WTC11 (cell line): ENCODE measurements around the gene ACSL1. TPM values are rescaled to one million over a fixed set of nuclear protein-coding genes. Genes with fewer than 3 reads are reported as not detected.
"Not testable (repeated sequence)": the region's sequence is repeated elsewhere in the genome, so short reads cannot be mapped to it uniquely, and the experiment has no call there.

ENCODE experiments used
- ATAC-seq: fragments of 200-7000 bp; cut with Tn5 transposase; 2 replicates; pipeline ENCODE4 v1.10.0; 2021; ENCODE audit warnings: mild to moderate bottlenecking, moderate library complexity
- CTCF ChIA-PET: fragments of 300-600 bp; sonication (Branson Sonifier 250); formaldehyde crosslinking; loops from one replicate; lab custom pipeline; 2021; ENCODE audit warnings: antibody characterized with exemption; lab: Charles Lee
- POLR2A ChIA-PET: fragments of 350-600 bp; sonication (Branson Sonifier 250); formaldehyde crosslinking; loops from one replicate; lab custom pipeline; 2021; ENCODE audit warnings: antibody characterized with exemption; lab: Charles Lee
- DNase-seq: peaks from one replicate; pipeline ENCODE4 v3.0.0; 2021; ENCODE audit warnings: low spot score
- H3K27ac Mint-ChIP-seq: 2 replicates; pipeline ENCODE4 v1.8.0; 2021; ENCODE audit warnings: mixed read lengths
- H3K27me3 Mint-ChIP-seq: 2 replicates; pipeline ENCODE4 v1.8.0; 2021; ENCODE audit warnings: low read depth, mild to moderate bottlenecking, moderate library complexity, mixed read lengths
- H3K36me3 Mint-ChIP-seq: 2 replicates; pipeline ENCODE4 v1.8.0; 2021; ENCODE audit warnings: mixed read lengths
- H3K4me1 Mint-ChIP-seq: 2 replicates; pipeline ENCODE4 v1.8.0; 2022; ENCODE audit warnings: mixed read lengths
- H3K4me3 Mint-ChIP-seq: 2 replicates; pipeline ENCODE4 v1.8.0; 2021; ENCODE audit warnings: mild to moderate bottlenecking, moderate library complexity, mixed read lengths
- H3K9me3 Mint-ChIP-seq: 2 replicates; pipeline ENCODE4 v1.8.0; 2021; ENCODE audit warnings: mixed read lengths
- ATF1 ChIP-seq: sonication (generic); formaldehyde crosslinking; IDR thresholded peaks from 2 replicates; pipeline ENCODE4 v1.8.1; 2023; ENCODE audit warnings: mild to moderate bottlenecking, moderate library complexity, missing genetic modification reagents
- CBFB ChIP-seq: sonication (generic); formaldehyde crosslinking; IDR thresholded peaks from 2 replicates; pipeline ENCODE4 v1.8.1; 2022; ENCODE audit warnings: mild to moderate bottlenecking, low read depth, missing genetic modification reagents
- EMX1 ChIP-seq: fragments of 250-450 bp; sonication (Bioruptor Pico); IDR thresholded peaks from 2 replicates; pipeline ENCODE4 v1.8.0; 2021; ENCODE audit warnings: mild to moderate bottlenecking
- ETV6 ChIP-seq: sonication (generic); formaldehyde crosslinking; IDR thresholded peaks from 2 replicates; pipeline ENCODE4 v1.8.1; 2022; ENCODE audit warnings: mild to moderate bottlenecking, missing genetic modification reagents
- NFYB ChIP-seq: sonication (generic); formaldehyde crosslinking; conservative IDR thresholded peaks from 2 replicates; pipeline ENCODE4 v1.8.0; 2022; ENCODE audit warnings: low read depth, missing genetic modification reagents
- NR2C2 ChIP-seq: sonication (generic); formaldehyde crosslinking; IDR thresholded peaks from 2 replicates; pipeline ENCODE4 v1.8.0; 2022; ENCODE audit warnings: mild to moderate bottlenecking, missing genetic modification reagents
- PRRX2 ChIP-seq: fragments of 250-450 bp; sonication (Bioruptor Pico); IDR thresholded peaks from 2 replicates; pipeline ENCODE4 v1.8.0; 2021; ENCODE audit warnings: mild to moderate bottlenecking
- RORB ChIP-seq: fragments of 250-450 bp; sonication (Bioruptor Pico); IDR thresholded peaks from 2 replicates; pipeline ENCODE4 v1.9.0; 2021; ENCODE audit warnings: mild to moderate bottlenecking
- ZNF121 ChIP-seq: sonication (generic); formaldehyde crosslinking; IDR thresholded peaks from 2 replicates; pipeline ENCODE4 v1.8.0; 2023; ENCODE audit warnings: missing genetic modification reagents
- ZNF416 ChIP-seq: fragments of 250-450 bp; sonication (Bioruptor Pico); IDR thresholded peaks from 2 replicates; pipeline ENCODE4 v1.9.0; 2021; ENCODE audit warnings: mild to moderate bottlenecking, inconsistent platforms
- total RNA-seq: library from RNA; stranded (reverse); gene quantifications from 3 replicates; pipeline ENCODE4 v1.2.3, GENCODE V29; 2021
- TF ChIP-seq, protein P1 (sequence below): sonication (generic); formaldehyde crosslinking; IDR thresholded peaks from 2 replicates; pipeline ENCODE4 v1.8.1; 2022; ENCODE audit warnings: mild to moderate bottlenecking, missing genetic modification reagents, moderate library complexity, borderline replicate concordance
- TF ChIP-seq, protein P2 (sequence below): sonication (generic); formaldehyde crosslinking; IDR thresholded peaks from 2 replicates; pipeline ENCODE4 v1.8.0; 2022; ENCODE audit warnings: mild to moderate bottlenecking, missing genetic modification reagents
- TF ChIP-seq, protein P3 (sequence below): sonication (generic); formaldehyde crosslinking; IDR thresholded peaks from 2 replicates; pipeline ENCODE4 v1.8.1; 2023; ENCODE audit warnings: mild to moderate bottlenecking, missing genetic modification reagents, moderate library complexity
- TF ChIP-seq, protein P4 (sequence below): fragments of 250-450 bp; sonication (Bioruptor Pico); IDR thresholded peaks from 2 replicates; pipeline ENCODE4 v1.9.0; 2021; ENCODE audit warnings: mild to moderate bottlenecking, borderline replicate concordance
- TF ChIP-seq, protein P5 (sequence below): sonication (generic); formaldehyde crosslinking; IDR thresholded peaks from 2 replicates; pipeline ENCODE4 v1.8.1; 2023; ENCODE audit warnings: mild to moderate bottlenecking, missing genetic modification reagents

ACSL1 gene
- total RNA-seq, 1 experiment from 2014 or later, result 6.6 TPM

DNA sequence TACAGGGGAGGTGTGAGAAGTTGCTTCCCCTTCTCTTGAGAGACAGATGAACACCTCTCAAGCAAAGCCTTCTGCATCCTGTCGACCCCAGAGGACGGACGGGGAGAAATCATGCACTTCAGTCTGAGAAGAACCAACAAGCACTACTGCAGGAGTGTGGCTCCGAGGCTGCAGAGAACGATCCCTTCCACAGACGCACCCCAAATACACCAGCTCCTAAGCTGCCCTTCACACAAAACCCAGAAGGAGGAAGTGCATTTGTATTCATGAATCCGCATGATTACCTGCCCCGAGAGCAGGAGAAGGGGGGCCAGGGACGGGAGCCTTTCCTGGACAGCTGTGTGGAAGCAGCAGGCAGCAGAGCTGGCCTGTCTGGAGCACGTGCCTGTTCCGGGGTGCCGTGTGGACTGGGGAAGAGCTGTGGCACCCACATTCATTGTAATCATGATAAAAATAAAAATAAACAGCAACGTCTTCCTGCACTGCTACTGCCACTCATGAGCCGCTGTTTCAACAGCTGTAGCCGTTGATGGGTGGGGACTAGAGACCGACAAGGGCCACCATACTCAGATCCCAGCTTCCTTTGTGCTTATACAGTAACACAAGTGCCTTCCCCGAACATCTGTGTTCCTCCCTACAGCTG lies 42.9 kb downstream of the ACSL1 start:
- CTCF ChIA-PET, result interaction anchor here (1.5 to 1.7 kb wide), 2 partner anchors 26 to 222 kb away, joined by 4 to 5 read pairs; no protein-coding TSS in a partner anchor
- Mint-ChIP-seq H3K4me1 (peaks cover 12% of the 10 kb centered on the region), H3K36me3 (peaks cover 4% of the 10 kb centered on the region), H3K9me3 (peaks cover 8% of the 10 kb centered on the region), H3K27me3 (no peaks in the 10 kb centered on the region), H3K27ac (no peak overlapping the region), H3K4me3 (no peak overlapping the region)
- TF ChIP-seq, protein P1, sequence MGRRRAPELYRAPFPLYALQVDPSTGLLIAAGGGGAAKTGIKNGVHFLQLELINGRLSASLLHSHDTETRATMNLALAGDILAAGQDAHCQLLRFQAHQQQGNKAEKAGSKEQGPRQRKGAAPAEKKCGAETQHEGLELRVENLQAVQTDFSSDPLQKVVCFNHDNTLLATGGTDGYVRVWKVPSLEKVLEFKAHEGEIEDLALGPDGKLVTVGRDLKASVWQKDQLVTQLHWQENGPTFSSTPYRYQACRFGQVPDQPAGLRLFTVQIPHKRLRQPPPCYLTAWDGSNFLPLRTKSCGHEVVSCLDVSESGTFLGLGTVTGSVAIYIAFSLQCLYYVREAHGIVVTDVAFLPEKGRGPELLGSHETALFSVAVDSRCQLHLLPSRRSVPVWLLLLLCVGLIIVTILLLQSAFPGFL (CRISPR knock-in tag), result no peak
- TF ChIP-seq RORB (no peak), CBFB (CRISPR knock-in tag) (no peak), NR2C2 (CRISPR knock-in tag) (no peak), PRRX2 (no peak)
- TF ChIP-seq, protein P2, sequence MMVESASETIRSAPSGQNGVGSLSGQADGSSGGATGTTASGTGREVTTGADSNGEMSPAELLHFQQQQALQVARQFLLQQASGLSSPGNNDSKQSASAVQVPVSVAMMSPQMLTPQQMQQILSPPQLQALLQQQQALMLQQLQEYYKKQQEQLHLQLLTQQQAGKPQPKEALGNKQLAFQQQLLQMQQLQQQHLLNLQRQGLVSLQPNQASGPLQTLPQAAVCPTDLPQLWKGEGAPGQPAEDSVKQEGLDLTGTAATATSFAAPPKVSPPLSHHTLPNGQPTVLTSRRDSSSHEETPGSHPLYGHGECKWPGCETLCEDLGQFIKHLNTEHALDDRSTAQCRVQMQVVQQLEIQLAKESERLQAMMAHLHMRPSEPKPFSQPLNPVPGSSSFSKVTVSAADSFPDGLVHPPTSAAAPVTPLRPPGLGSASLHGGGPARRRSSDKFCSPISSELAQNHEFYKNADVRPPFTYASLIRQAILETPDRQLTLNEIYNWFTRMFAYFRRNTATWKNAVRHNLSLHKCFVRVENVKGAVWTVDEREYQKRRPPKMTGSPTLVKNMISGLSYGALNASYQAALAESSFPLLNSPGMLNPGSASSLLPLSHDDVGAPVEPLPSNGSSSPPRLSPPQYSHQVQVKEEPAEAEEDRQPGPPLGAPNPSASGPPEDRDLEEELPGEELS (CRISPR knock-in tag), result no peak
- POLR2A ChIA-PET, result interaction anchor here (1.0 kb wide), 1 partner anchor 117 kb away, joined by 3 read pairs; no protein-coding TSS in a partner anchor
- no peak for DNase-seq
- peak; percentile 69 for ATAC-seq

DNA sequence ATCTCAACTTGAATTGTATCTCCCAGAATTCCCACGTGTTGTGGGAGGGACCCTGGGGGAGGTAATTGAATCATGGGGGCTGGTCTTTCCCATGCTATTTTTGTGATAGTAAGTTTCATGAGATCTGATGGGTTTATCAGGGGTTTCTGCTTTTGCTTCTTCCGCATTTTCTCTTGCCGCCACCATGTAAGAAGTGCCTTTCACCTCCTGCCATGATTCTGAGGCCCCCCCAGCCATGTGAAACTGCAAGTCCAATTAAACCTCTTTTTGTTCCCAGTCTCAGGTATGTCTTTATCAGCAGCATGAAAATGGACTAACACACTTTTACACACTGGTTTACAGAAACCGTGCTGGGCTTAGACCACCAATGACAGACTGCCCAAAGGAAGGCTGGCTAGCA lies 46.6 kb downstream of the ACSL1 start:
- H3K4me3 Mint-ChIP-seq, H3K9me3 Mint-ChIP-seq, POLR2A ChIA-PET, DNase-seq, H3K36me3 Mint-ChIP-seq, H3K27ac Mint-ChIP-seq, ATAC-seq, H3K27me3 Mint-ChIP-seq: not testable (repeated sequence)
- H3K4me1 Mint-ChIP-seq, result peaks cover 12% of the 10 kb centered on the region
- CTCF ChIA-PET, result interaction anchor here (0.7 kb wide), 1 partner anchor 1014 kb away, joined by 3 read pairs; no protein-coding TSS in a partner anchor

DNA sequence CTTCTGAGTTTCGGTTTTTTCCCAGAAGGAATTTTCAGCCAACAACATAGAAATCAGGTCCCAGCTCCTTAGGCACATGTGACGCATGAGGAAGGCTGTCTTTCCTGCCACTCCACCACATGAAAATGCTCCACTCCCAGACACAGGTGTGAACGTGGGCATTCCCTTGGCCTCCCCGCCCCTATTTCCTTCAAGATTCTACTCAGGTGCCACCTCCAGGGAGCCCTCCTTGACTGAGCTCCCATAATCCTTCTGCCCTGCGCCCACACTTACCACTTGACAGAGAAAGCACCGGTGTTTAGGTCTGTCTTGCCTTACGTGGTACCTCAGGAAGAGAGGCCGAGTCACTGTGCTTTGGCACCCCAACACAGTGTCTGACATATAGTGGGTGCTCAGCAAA lies 47.4 kb downstream of the ACSL1 start:
- H3K27me3 Mint-ChIP-seq, result no peaks in the 10 kb centered on the region
- DNase-seq (no peak), ATAC-seq (no peak)
- CTCF ChIA-PET, result no interaction called here
- no peak overlapping the region for H3K4me3 Mint-ChIP-seq
- TF ChIP-seq ETV6 (CRISPR knock-in tag) (no peak), ATF1 (no peak), EMX1 (CRISPR knock-in tag) (no peak), ZNF121 (no peak), ZNF416 (CRISPR knock-in tag) (no peak), NFYB (CRISPR knock-in tag) (no peak)
- TF ChIP-seq, protein P3, sequence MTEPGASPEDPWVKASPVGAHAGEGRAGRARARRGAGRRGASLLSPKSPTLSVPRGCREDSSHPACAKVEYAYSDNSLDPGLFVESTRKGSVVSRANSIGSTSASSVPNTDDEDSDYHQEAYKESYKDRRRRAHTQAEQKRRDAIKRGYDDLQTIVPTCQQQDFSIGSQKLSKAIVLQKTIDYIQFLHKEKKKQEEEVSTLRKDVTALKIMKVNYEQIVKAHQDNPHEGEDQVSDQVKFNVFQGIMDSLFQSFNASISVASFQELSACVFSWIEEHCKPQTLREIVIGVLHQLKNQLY (CRISPR knock-in tag), result no peak
- TF ChIP-seq, protein P4, sequence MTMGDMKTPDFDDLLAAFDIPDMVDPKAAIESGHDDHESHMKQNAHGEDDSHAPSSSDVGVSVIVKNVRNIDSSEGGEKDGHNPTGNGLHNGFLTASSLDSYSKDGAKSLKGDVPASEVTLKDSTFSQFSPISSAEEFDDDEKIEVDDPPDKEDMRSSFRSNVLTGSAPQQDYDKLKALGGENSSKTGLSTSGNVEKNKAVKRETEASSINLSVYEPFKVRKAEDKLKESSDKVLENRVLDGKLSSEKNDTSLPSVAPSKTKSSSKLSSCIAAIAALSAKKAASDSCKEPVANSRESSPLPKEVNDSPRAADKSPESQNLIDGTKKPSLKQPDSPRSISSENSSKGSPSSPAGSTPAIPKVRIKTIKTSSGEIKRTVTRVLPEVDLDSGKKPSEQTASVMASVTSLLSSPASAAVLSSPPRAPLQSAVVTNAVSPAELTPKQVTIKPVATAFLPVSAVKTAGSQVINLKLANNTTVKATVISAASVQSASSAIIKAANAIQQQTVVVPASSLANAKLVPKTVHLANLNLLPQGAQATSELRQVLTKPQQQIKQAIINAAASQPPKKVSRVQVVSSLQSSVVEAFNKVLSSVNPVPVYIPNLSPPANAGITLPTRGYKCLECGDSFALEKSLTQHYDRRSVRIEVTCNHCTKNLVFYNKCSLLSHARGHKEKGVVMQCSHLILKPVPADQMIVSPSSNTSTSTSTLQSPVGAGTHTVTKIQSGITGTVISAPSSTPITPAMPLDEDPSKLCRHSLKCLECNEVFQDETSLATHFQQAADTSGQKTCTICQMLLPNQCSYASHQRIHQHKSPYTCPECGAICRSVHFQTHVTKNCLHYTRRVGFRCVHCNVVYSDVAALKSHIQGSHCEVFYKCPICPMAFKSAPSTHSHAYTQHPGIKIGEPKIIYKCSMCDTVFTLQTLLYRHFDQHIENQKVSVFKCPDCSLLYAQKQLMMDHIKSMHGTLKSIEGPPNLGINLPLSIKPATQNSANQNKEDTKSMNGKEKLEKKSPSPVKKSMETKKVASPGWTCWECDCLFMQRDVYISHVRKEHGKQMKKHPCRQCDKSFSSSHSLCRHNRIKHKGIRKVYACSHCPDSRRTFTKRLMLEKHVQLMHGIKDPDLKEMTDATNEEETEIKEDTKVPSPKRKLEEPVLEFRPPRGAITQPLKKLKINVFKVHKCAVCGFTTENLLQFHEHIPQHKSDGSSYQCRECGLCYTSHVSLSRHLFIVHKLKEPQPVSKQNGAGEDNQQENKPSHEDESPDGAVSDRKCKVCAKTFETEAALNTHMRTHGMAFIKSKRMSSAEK, result no peak
- TF ChIP-seq, protein P5, sequence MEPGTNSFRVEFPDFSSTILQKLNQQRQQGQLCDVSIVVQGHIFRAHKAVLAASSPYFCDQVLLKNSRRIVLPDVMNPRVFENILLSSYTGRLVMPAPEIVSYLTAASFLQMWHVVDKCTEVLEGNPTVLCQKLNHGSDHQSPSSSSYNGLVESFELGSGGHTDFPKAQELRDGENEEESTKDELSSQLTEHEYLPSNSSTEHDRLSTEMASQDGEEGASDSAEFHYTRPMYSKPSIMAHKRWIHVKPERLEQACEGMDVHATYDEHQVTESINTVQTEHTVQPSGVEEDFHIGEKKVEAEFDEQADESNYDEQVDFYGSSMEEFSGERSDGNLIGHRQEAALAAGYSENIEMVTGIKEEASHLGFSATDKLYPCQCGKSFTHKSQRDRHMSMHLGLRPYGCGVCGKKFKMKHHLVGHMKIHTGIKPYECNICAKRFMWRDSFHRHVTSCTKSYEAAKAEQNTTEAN (CRISPR knock-in tag), result no peak
- TF ChIP-seq, all 79 proteins: peak for 0
- peaks cover 4% of the 10 kb centered on the region for H3K36me3 Mint-ChIP-seq
- H3K27ac Mint-ChIP-seq, result no peak overlapping the region
- POLR2A ChIA-PET, result no interaction called here
- peaks cover 8% of the 10 kb centered on the region for H3K9me3 Mint-ChIP-seq
- peaks cover 11% of the 10 kb centered on the region for H3K4me1 Mint-ChIP-seq
